NCI-H1694 treated with DMSO at 0.1 percent for 48 hours (cell line): ENCODE results near the gene MBOAT1.
"Not testable (repeated sequence)": the region's sequence is repeated elsewhere in the genome, so short reads cannot be mapped to it uniquely, and the experiment has no call there.

ENCODE experiments used
- DNase-seq: peaks from one replicate; lab custom pipeline; 2025; lab: John Stamatoyannopoulos, UW

MBOAT1 gene

DNA sequence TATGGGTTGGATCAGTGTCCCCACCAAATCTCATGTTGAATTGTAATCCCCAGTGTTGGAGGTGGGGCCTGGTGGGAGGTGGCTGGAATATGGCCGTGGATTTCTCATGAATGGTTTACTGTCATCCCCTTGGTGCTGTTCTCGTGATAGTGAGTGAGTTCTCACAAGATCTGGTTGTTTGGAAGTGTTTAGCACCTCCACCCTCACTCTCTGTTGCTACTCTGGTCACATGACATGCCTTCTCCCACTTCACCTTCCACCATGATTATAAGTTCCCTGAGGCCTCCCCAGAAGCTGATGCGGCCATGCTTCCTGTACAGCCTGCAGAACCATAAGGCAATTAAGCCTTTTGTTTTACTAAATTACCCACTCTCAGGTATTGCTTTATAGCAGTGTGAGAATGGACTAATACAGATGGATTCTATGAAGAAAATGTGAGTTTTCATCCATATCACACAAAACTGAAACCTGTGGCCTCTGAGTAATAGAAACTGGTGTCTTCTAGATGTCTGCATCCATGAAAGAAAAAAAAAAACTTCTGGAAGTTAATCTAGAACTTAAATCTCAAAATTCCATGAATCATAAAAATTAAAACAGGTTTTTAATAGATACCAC is 39.3 kb downstream of the MBOAT1 start:
- DNase-seq: no peak

DNA sequence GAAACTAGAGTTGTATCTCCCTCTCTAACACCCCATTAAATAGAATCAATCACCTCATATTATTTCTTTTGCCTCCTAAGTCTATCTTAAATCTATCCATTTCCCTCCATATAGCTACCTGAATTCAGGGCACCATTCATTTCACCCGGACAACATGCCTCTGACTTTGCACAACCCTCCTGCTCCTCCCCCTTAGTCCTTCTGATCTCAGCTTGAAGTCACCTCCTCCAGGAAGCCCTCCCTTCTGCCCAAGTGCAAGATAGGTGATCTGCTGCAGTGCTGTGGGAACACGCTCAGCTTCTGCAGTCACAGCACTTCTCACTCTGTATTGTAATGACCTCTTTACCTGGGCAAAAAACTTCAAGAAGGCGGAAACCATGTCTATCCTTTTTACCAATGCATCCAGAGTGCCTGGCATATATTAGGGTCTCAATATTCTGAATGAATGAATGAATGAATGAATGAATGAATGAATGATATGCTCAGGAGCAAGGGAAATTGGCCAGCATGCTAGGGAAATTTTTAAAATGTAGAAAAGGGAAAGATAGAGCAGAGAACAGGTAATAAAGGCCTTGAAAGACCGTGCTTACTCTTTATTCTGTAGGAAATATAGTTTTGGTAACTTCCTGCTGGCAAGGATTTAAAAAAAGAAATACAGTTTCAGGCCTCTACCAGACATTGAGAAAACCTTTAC is 41.7 kb downstream of the MBOAT1 start:
- no peak for DNase-seq

DNA sequence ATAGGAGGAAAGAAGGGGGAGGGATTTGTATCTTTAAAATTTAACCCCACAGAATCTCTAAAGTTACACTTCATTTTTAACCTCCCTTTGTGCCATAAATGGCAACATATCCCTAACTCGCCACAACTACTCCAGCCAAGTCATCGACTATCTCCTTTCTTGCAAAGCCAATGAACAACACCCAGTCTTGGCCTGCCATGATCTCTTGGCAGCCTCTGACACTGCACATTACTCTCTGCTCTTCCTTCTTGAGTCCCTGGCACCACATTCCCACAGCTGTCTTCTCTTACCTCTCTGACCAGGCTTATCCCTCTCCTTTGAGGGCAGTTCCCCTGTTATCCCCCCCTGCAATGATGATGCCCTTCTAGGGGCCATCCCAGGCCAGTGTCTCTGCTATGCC is 42.5 kb downstream of the MBOAT1 start:
- no peak for DNase-seq

DNA sequence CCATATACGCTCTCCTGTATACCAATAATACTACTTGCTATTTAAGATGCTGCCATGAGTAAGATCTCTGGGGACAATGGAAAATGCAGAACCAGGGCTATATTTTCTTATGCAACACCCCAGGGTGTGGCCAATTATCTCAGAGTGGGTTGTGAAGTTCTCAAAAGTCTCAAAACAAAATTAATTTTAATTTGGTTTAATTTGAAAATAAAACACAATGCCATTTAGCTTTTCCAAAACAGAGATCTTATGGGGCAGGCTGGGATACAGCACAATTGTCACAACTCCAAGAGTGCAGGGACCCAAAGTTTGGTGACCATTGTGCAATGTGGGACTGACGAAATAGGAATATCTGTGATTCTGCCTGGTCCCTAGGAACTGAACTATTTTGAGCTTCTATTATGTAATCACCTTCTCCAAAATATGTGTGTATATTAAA is 43.1 kb downstream of the MBOAT1 start:
- no peak for DNase-seq

DNA sequence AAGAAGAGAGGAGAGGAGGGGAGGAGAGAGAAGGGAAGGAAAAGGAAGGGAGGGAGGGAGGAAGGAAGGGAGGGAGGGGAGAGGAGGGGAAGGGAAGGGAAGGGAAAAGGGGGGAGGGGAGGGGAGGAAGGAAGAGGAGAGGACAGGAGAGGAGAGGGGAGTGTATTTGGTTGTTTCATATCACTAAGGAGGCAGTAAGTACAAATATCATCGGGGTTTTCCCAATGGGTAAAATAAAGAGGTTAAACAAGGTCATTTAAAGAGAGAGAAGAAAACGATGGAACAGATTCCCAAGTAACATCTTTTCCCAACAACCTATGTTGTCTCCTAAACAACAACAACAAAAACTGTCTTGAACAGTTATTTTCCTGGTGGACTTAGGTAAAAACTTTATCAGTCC is 43.6 kb downstream of the MBOAT1 start:
- DNase-seq: no peak

DNA sequence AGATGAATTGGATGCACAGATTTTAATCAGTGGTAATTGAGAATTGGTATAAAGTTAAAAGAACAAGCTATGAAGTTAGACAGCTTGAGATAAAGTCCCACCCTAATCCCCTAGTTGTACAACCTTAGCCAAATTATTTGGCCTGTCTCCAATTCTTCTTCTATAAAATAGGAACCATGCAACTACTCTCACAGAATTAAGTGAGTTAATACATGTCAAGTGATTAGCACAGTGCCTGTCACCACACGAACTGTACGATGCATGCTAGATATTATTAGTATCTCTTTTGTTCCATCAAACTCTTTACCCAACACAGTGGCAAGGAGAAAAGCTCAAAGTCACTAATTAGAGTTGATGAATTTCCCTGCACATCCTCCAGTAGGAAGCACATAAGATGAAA is 44.7 kb downstream of the MBOAT1 start:
- no peak for DNase-seq

DNA sequence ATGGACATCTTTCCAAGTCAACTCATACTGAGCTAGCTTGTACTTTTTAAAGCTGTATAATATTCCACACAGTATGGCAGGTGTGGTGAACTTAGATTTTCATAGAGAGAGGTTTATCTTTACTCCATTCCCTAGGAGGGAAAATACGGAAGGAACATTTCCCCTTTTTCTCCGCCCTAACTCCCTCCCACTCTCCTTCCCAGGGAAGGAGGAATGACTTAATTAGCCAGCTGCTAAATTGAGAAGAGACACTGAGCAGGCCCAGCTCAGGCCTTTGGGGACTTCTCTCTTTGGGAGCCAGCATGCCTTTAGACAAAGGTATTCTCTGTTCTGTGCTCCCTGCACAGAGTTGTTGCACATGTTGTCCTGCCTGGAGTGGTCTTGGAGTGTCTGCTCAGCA is 46.1 kb downstream of the MBOAT1 start:
- DNase-seq: no peak

DNA sequence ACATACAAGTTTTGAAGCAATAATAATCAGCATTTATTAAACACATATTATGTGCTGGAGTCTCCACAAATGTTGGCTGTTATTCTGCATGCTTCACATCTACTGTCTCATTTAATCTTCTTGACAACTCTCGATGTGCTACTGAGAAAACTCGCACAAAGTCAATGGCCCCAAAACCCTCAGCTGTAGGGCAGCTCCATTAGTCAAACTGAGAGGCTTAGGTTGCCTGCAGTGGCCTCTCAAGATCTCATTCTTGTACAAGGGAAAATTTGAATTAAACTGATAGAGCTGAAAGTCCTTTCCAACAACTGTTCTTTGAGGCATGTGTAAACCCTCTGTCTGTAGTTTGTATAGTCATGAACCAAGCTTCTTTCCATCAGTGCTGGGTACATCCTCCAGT is 49.8 kb downstream of the MBOAT1 start:
- DNase-seq: no peak

DNA sequence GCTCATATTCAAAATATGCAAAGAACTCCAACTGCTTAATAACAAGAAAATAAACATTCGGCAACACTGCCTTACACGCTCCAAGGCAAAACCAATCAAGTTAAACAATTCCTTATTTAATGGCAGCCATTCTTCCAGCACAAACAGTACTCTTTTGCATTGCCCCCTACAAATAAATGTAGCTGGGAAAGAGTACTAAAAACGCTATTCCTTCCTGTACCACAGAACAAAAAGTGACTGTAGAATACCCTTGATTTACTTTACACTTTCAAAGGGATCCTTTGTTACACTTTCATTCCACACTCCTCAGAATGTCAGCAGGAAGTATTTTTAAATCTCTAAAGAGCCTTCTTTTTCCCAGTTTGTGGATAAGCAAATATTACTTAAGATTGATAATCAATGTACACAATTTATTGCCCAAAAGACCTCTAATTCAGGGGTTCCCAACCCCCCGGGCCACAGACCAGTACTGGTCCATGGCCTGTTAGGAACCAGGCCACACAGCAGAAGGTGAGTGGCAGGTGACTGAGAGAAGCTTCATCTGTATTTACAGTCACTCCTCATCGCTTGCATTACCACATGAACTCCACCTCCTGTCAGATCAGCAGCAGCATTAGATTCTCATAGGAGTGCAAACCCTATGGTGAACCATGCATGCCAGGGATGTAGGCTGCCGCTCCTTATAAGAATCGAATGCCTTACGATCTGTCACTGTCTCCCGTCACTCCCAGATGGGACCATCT is 51.6 kb downstream of the MBOAT1 start:
- DNase-seq: no peak

DNA sequence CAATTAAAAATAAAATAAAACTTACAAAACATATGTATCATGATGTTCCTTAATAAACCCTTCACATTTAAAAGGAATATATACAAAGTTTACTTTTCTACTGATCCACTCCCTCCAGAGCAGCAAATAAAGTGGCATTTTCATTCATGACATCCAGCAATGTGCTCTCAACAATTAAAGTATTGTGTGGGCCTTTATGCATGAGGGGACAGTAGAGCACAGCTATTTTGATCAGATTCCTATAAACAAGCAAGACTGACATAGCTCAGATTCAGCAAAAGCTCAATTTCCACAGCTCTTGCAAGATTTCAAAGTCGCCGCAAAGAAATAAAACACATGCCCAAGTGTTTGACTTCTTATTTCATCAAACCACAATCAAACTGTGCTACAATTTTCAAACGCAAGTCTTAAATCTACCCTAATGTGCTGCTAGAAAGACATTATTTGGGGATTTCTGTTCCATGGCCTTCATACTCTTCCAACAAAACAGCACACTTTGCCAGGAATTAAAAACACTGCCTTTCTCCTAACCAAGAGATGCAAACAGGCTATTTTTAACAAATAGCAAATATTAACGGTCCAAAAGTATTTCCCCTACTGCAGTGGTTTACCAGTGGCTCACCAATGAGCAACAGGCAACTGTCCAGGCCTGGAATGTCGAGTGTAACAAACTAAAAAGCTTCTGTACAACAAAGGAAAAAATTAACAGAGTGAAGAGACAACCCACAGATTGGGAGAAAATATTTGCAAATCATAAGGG is 52.3 kb downstream of the MBOAT1 start:
- no peak for DNase-seq

DNA sequence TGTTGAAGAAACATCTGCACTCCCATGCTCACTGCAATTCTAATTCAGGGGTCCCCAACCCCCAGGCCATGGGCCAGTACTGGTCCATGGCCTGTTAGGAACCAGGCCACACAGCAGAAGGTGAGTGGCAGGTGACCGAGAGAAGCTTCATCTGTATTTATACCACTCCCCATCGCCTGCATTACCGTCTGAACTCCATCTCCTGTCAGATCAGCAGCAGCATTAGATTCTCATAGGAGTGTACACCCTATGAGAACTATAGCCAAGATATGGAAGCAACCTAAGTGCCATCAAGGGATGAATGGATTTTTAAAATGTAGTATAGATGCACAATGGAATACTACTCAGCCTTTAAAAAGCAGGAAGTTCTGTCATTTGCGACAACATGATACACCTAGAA is 53.2 kb downstream of the MBOAT1 start:
- DNase-seq: no peak

DNA sequence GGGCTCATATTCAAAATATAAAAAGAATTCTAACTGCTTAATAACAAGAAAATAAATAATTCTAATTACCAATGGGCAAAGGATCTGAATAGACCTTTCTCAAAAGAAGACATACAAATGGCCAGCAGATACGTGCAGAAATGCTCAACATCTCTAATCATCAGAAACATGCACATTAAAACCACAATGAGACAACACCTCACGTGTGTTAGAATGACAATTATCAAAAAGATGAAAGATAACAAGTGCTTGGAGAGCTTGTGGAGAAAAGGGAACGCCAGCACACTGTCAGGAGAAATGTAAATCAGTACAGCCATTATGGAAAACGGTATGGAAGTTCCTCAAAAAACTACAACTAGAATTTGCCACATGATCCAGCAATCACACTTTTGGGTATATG is 53.6 kb downstream of the MBOAT1 start:
- no peak for DNase-seq

DNA sequence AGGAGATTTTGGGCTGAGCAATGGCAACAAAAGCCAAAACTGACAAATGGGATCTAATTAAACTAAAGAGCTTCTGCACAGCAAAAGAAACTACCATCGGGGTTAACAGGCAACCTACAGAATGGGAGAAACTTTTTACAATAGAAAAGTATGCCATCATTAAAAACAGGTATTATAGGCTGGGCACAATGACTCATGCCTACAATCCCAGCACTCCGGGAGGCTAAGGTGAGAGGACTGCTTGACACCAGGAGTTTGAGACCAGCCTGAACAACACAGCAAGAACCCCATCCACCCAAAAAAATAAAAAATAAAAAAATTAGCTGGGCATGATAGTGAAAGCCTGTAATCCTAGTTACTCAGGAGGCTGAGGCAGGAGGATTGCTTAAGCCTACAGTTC is 55.4 kb downstream of the MBOAT1 start:
- no peak for DNase-seq

DNA sequence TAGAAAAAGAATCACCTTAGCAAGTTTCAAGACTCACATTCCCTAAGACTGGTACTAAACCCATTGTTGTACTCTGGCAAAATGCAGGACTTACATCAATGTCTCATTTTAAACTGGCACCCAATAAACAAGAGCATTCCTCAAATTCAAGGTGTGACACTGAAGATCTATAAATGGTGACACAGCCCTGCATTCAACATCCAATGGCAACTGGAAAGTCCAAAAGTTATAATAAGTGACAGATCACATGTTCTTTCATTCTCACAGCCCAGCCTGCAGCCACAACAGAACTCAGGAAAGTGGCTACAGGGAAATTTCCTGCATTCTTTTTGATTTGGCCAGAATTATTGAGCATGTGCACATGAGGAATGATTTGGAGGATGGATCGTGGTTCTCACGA is 57.5 kb downstream of the MBOAT1 start:
- DNase-seq: no peak

DNA sequence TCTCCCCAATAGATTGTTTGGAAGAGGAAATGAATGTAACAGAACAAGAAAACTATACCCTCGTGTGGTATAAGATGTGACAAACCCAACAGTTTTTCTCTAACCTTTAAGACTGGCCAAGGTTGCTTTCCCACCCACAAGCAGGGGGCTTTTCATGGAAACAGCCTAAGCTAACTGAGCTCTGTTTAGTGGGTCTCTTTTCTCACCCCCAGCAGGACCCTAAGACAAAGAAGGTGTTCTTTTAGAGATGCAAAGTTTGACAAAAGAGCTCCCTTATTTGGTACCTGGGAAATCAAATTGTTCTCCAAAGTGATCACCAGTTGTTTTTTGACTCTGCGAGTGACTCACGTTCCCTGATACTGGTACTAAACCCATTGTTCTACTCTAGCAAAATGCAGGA is 59.1 kb downstream of the MBOAT1 start:
- no peak for DNase-seq

DNA sequence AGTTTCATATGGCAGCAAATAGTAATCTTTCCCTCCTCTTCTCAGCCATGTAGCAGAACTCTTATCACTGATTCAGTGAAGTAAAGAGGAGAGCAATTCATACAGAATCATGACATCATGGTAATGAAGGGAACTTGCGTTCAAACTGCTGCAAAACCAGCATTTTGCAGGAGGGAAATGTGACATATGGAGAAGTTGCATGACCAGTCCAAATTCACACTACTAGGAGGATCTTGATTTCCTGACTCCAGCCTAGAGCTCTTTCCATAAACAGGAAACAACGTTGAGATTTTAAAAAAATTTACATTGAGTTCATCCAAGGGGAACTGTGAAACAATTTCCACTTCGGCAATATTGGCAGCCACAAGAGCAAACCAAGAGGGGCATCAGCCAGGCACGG is 63.8 kb downstream of the MBOAT1 start:
- DNase-seq: no peak

DNA sequence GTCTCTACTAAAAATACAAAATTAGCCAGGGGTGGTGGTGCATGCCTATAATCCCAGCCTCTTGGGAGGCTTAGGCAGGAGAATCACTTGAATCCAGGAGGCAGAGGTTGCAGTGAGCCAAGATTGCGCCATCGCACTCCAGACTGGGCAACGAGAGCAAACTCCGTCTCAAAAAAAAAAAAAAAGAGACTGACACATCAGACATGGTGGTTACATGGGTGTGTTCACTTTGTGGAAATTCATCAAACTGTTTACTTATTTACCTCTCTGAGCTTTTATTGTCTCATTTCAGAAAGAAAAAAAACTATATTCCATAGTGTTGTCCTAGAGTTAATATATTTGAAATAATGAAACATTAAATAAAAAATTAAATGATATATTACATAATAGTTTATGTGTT is 64.8 kb downstream of the MBOAT1 start:
- no peak for DNase-seq

DNA sequence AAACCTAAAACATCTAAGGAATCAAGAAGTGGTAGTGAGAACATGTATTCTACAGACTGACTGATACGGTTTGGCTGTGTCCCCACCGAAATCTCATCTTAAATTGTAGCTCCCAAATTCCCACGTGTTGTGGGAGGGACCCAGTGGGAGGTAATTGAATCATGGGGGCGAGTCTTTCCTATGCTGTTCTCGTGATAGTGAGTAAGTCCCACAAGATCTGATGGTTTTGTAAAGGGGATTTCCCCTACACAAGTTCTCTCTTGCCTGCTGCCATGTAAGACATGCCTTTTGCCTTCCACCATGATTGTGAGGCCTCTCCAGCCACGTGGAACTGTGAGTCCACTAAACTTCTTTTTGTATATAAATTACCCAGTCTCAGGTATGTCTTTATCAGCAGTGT is 65.4 kb downstream of the MBOAT1 start:
- not testable (repeated sequence) for DNase-seq

DNA sequence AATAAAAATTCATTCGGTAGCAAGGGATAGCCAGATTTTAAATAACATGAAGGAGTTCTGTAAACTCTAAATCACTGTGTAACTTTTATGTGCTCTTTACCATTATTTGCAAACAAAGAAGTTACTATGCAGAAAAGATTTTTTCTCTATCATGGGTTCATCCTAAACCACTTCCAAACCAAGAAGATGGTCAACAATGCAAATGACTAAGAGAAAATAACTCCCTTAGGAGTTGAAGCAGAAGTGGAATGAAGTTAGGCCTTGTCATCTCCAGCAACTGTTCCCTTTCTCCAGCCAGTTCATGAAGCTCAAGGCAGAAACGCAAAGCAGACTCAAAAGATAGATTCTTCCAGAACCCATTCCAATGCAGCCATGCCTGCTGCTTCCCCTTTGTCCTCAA is 66.0 kb downstream of the MBOAT1 start:
- no peak for DNase-seq

DNA sequence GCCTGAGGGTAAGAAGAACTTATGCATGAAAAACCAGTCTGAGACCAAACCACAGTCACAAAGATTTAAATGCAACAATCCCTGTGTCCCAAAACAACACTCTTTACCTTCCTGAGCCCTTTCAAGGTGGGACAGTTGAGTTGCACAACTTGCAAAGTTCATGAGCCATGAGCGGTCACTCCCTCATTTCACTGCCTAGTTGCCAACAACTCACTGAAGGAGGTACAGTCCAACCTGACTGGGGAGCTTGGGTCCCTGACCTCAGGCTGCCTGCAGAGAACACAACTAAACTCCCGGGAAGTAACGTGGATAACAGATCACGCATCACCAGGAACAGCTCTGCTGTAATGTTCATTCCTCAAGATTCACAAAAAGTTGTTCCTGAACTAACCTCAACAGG is 69.4 kb downstream of the MBOAT1 start:
- no peak for DNase-seq

DNA sequence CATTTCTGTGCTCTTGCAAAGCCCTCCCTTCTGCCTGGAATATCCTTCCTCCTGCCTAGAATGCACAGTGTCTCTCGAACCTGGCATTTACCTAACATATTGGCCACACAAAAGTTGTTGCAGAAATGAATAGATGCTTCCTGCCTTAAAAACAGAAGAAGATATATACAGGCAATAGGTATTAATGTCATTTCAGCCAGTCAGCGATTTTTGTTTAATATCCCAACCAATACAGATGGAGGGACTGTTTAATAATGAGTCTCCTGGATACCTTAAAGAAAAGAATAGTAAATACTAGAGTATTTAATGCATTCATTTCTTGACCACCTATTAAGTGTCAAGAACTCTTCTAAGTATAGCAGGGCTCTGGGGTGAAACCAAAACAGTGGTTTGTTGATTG is 70.3 kb downstream of the MBOAT1 start:
- no peak for DNase-seq

DNA sequence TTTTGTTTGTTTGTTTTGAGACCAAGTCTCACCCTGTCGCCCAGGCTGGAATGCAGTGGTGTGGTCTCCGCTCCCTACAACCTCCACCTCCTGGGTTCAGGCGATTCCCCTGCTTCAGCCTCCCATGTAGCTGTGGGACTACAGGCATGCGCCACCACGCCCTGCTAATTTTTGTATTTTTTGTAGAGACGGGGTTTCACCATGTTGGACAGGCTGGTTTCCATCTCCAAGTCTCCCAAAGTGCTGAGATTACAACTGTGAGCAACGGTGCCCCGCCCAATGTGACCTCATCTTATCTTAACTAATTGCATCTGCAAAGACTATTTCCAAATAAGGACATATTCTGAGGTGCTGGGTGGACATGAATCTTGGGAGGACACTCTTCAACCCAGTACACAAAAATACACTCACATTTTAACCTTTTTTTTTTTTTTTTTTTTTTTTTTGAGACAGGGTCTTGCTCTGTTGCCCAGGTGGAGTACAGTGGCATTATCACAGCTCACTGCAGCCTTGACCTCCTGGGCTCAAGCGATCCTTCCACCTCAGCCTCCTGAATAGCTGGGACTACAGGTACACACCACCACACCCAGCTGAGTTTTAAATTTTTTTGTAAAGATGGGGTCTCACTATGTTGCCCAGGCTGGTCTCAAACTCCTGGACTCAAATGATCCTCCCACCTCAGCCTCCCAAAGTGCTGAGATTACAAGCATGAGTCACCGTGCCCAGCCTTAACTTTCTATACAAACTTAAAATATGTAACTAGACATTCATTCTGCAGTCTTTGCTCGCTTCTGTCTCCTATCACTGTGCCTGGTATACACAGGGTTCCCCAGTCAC is 72.9 kb downstream of the MBOAT1 start:
- not testable (repeated sequence) for DNase-seq
